ENCODE measurements around the gene RHO.
"Not testable (repeated sequence)": the region's sequence is repeated elsewhere in the genome, so short reads cannot be mapped to it uniquely, and the experiment has no call there.

Gene RHO

GRCh38 chr3:129543999-129544398 is 15.6 kb downstream of the RHO start:
- TF ChIP-seq EZH2phosphoT487 (conservative IDR thresholded peaks at IDR 0.05; ENCODE audit: low read length), result no peak
- TF ChIP-seq, protein P1, sequence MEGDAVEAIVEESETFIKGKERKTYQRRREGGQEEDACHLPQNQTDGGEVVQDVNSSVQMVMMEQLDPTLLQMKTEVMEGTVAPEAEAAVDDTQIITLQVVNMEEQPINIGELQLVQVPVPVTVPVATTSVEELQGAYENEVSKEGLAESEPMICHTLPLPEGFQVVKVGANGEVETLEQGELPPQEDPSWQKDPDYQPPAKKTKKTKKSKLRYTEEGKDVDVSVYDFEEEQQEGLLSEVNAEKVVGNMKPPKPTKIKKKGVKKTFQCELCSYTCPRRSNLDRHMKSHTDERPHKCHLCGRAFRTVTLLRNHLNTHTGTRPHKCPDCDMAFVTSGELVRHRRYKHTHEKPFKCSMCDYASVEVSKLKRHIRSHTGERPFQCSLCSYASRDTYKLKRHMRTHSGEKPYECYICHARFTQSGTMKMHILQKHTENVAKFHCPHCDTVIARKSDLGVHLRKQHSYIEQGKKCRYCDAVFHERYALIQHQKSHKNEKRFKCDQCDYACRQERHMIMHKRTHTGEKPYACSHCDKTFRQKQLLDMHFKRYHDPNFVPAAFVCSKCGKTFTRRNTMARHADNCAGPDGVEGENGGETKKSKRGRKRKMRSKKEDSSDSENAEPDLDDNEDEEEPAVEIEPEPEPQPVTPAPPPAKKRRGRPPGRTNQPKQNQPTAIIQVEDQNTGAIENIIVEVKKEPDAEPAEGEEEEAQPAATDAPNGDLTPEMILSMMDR (IDR thresholded peaks at IDR 0.05; ENCODE audit: insufficient read depth, low read length, poor library complexity, severe bottlenecking), result no peak
- Histone ChIP-seq H3K79me2 (ENCODE audit: insufficient read depth, low read length) (no peaks in the 10 kb centered on the region), H3K27ac (ENCODE audit: low read depth, low read length) (no peak overlapping the region), H3K4me2 (ENCODE audit: low read depth, low read length, poor library complexity, severe bottlenecking) (no peak overlapping the region), H3K4me3 (ENCODE audit: insufficient read depth, low read length, poor library complexity, severe bottlenecking) (no peak overlapping the region), H3K9me2 (replicated peaks; ENCODE audit: insufficient read depth, low read length) (no peaks in the 10 kb centered on the region), H4K20me1 (ENCODE audit: low read depth, low read length) (no peaks in the 10 kb centered on the region), H3K27me3 (ENCODE audit: low read length) (no peaks in the 10 kb centered on the region), H3K9ac (ENCODE audit: low read length) (no peak overlapping the region), H3K9me3 (ENCODE audit: insufficient read depth, low read length) (no peaks in the 10 kb centered on the region), H3K36me3 (ENCODE audit: low read length) (no peaks in the 10 kb centered on the region), H3F3A (ENCODE audit: insufficient read depth) (no peaks in the 10 kb centered on the region), H2AFZ (ENCODE audit: low read depth, low read length, severe bottlenecking) (no peak overlapping the region)

DNA sequence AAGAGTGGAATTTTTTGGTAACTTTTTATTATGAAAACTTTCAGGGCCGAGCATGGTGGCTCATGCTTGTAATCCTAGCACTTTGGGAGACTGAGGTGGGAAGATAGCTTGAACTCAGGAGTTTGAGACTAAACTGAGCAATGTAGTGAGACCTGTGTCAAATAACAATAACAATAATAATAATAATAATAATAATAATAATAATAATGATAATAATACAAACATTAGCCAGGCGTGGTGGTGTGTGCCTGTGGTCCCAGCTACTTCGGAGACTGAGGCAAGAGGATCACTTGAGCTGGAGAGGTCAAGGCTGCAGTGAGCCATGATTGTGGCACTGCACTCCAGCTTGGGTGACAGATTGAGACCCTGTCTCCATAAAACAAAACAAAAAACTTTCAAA is 17.5 kb downstream of the RHO start:
- not testable (repeated sequence) for H2AFZ ChIP-seq (ENCODE audit: low read depth, low read length, severe bottlenecking); H3K9me3 ChIP-seq (ENCODE audit: insufficient read depth, low read length); H3K9me2 ChIP-seq (replicated peaks; ENCODE audit: insufficient read depth, low read length); H3K4me2 ChIP-seq (ENCODE audit: low read depth, low read length, poor library complexity, severe bottlenecking); H3K79me2 ChIP-seq (ENCODE audit: insufficient read depth, low read length); H3K9ac ChIP-seq (ENCODE audit: low read length); H3K4me3 ChIP-seq (ENCODE audit: insufficient read depth, low read length, poor library complexity, severe bottlenecking); H3F3A ChIP-seq (ENCODE audit: insufficient read depth); H3K36me3 ChIP-seq (ENCODE audit: low read length); H4K20me1 ChIP-seq (ENCODE audit: low read depth, low read length); H3K27me3 ChIP-seq (ENCODE audit: low read length); H3K27ac ChIP-seq (ENCODE audit: low read depth, low read length)

GRCh38 chr3:129547241-129547640 is 18.8 kb downstream of the RHO start:
- H3K4me3 ChIP-seq (ENCODE audit: insufficient read depth, low read length, poor library complexity, severe bottlenecking), result no peak overlapping the region
- H3K9me3 ChIP-seq (ENCODE audit: insufficient read depth, low read length), result no peaks in the 10 kb centered on the region
- no peak overlapping the region for H3K9ac ChIP-seq (ENCODE audit: low read length)
- H3F3A ChIP-seq (ENCODE audit: insufficient read depth), result no peaks in the 10 kb centered on the region
- H2AFZ ChIP-seq (ENCODE audit: low read depth, low read length, severe bottlenecking), result no peak overlapping the region
- no peaks in the 10 kb centered on the region for H3K36me3 ChIP-seq (ENCODE audit: low read length)
- H3K4me2 ChIP-seq (ENCODE audit: low read depth, low read length, poor library complexity, severe bottlenecking), result no peak overlapping the region
- no peak overlapping the region for H3K27ac ChIP-seq (ENCODE audit: low read depth, low read length)
- H4K20me1 ChIP-seq (ENCODE audit: low read depth, low read length), result no peaks in the 10 kb centered on the region
- no peak for TF ChIP-seq EZH2phosphoT487 (conservative IDR thresholded peaks at IDR 0.05; ENCODE audit: low read length)
- TF ChIP-seq, protein P1 (IDR thresholded peaks at IDR 0.05; ENCODE audit: insufficient read depth, low read length, poor library complexity, severe bottlenecking), result no peak
- no peaks in the 10 kb centered on the region for H3K27me3 ChIP-seq (ENCODE audit: low read length)
- no peaks in the 10 kb centered on the region for H3K9me2 ChIP-seq (replicated peaks; ENCODE audit: insufficient read depth, low read length)
- no peaks in the 10 kb centered on the region for H3K79me2 ChIP-seq (ENCODE audit: insufficient read depth, low read length)

GRCh38 chr3:129548104-129548965 is 19.9 kb downstream of the RHO start:
- Histone ChIP-seq H3K27me3 (ENCODE audit: low read length) (no peaks in the 10 kb centered on the region), H3K9me3 (ENCODE audit: insufficient read depth, low read length) (no peaks in the 10 kb centered on the region), H3K27ac (ENCODE audit: low read depth, low read length) (no peak overlapping the region)

More at GRCh38 chr3:129548104-129548965, 19.9 kb downstream of the RHO start:
- no peaks in the 10 kb centered on the region for H3K9me2 ChIP-seq (replicated peaks; ENCODE audit: insufficient read depth, low read length)
- no peak overlapping the region for H3K4me2 ChIP-seq (ENCODE audit: low read depth, low read length, poor library complexity, severe bottlenecking)
- TF ChIP-seq, protein P1 (IDR thresholded peaks at IDR 0.05; ENCODE audit: insufficient read depth, low read length, poor library complexity, severe bottlenecking), result no peak
- TF ChIP-seq EZH2phosphoT487 (conservative IDR thresholded peaks at IDR 0.05; ENCODE audit: low read length), result no peak
- no peaks in the 10 kb centered on the region for H3F3A ChIP-seq (ENCODE audit: insufficient read depth)
- H2AFZ ChIP-seq (ENCODE audit: low read depth, low read length, severe bottlenecking), result no peak overlapping the region
- no peaks in the 10 kb centered on the region for H3K79me2 ChIP-seq (ENCODE audit: insufficient read depth, low read length)
- H4K20me1 ChIP-seq (ENCODE audit: low read depth, low read length), result no peaks in the 10 kb centered on the region
- no peak overlapping the region for H3K4me3 ChIP-seq (ENCODE audit: insufficient read depth, low read length, poor library complexity, severe bottlenecking)
- H3K36me3 ChIP-seq (ENCODE audit: low read length), result no peaks in the 10 kb centered on the region
- no peak overlapping the region for H3K9ac ChIP-seq (ENCODE audit: low read length)
